Measurements from ENCODE around the gene KIR3DL3.
"Not testable (repeated sequence)": the region's sequence is repeated elsewhere in the genome, so short reads cannot be mapped to it uniquely, and the experiment has no call there.

- TF ChIP-seq, protein P1, sequence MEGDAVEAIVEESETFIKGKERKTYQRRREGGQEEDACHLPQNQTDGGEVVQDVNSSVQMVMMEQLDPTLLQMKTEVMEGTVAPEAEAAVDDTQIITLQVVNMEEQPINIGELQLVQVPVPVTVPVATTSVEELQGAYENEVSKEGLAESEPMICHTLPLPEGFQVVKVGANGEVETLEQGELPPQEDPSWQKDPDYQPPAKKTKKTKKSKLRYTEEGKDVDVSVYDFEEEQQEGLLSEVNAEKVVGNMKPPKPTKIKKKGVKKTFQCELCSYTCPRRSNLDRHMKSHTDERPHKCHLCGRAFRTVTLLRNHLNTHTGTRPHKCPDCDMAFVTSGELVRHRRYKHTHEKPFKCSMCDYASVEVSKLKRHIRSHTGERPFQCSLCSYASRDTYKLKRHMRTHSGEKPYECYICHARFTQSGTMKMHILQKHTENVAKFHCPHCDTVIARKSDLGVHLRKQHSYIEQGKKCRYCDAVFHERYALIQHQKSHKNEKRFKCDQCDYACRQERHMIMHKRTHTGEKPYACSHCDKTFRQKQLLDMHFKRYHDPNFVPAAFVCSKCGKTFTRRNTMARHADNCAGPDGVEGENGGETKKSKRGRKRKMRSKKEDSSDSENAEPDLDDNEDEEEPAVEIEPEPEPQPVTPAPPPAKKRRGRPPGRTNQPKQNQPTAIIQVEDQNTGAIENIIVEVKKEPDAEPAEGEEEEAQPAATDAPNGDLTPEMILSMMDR (optimal IDR thresholded peaks at IDR 0.05 in 1 of 3, IDR thresholded peaks at IDR 0.05 in 1 of 3, conservative IDR thresholded peaks at IDR 0.05 in 1 of 3; ENCODE audit: extremely low read depth in 1 of 3, insufficient read depth in 2 of 3, low read length in 3 of 3): not testable (repeated sequence)
- not testable (repeated sequence) for TF ChIP-seq EZH2 (IDR thresholded peaks at IDR 0.05; ENCODE audit: low read length)
Measured at GRCh38 chr19:54741950-54742349, 17.7 kb downstream of the KIR3DL3 start.
